Keratinocyte (primary cell): ENCODE results near the gene NBEA. TPM values are rescaled to one million over a fixed set of nuclear protein-coding genes. Genes with fewer than 3 reads are reported as not detected.

Experiments
- DNase-seq: peaks from one replicate; pipeline ENCODE4 v3.0.0-alpha.2; 2011; ENCODE audit warnings: low read depth, missing footprints, low spot score
- FAIRE-seq: peaks from 2 replicates; lab custom pipeline; 2011; peaks lifted over from hg19 to GRCh38; lab: Jason Lieb, UNC
- H2AFZ ChIP-seq: 2 replicates; pipeline ENCODE4 v1.6.0; 2012; ENCODE audit warnings: low read length, control low read depth, inconsistent platforms; ENCODE audit not compliant: control insufficient read depth
- H3K27ac ChIP-seq: 2 replicates; pipeline ENCODE4 v1.5.1; 2011; ENCODE audit warnings: low read length; ENCODE audit not compliant: control insufficient read depth, insufficient read depth
- H3K27me3 ChIP-seq: 3 replicates; pipeline ENCODE4 v1.6.0; 2011; ENCODE audit warnings: low read length; ENCODE audit not compliant: control insufficient read depth, insufficient read depth; ENCODE audit errors: extremely low read depth
- H3K36me3 ChIP-seq, 2 experiments: 2 replicates in 1 of 2; 3 replicates in 1 of 2; pipeline ENCODE4 v1.5.1; 2011; ENCODE audit warnings: low read length in 2 of 2, mild to moderate bottlenecking in 1 of 2; ENCODE audit not compliant: control insufficient read depth in 2 of 2, insufficient read depth in 2 of 2; ENCODE audit errors: extremely low read depth in 1 of 2
- H3K4me1 ChIP-seq: 3 replicates; pipeline ENCODE4 v1.5.1; 2011; ENCODE audit warnings: low read length; ENCODE audit not compliant: control insufficient read depth, insufficient read depth; ENCODE audit errors: extremely low read depth
- H3K4me2 ChIP-seq: 3 replicates; pipeline ENCODE4 v1.6.0; 2011; ENCODE audit warnings: low read depth, low read length; ENCODE audit not compliant: control insufficient read depth, insufficient read depth; ENCODE audit errors: extremely low read depth
- H3K4me3 ChIP-seq, 3 experiments: fragments of 200-600 bp in 1 of 3; sonication (generic) in 1 of 3; 2 replicates in 2 of 3; 3 replicates in 1 of 3; pipeline ENCODE4 v1.5.1; 2011 to 2016; ENCODE audit warnings: low read length in 3 of 3, mild to moderate bottlenecking in 3 of 3, control low read depth in 2 of 3, inconsistent platforms in 1 of 3, low read depth in 1 of 3, mixed read lengths in 1 of 3, mixed run types in 1 of 3, moderate library complexity in 1 of 3; ENCODE audit not compliant: control insufficient read depth in 2 of 3, insufficient read depth in 2 of 3; ENCODE audit errors: extremely low read depth in 1 of 3
- H3K79me2 ChIP-seq: 2 replicates; pipeline ENCODE4 v1.6.0; 2012; ENCODE audit warnings: low read length; ENCODE audit not compliant: control insufficient read depth, insufficient read depth
- H3K9ac ChIP-seq: 3 replicates; pipeline ENCODE4 v1.6.0; 2011; ENCODE audit warnings: low read length; ENCODE audit not compliant: control insufficient read depth, insufficient read depth; ENCODE audit errors: extremely low read depth
- H3K9me1 ChIP-seq: 3 replicates; pipeline ENCODE4 v1.6.0; 2011; ENCODE audit warnings: low read length; ENCODE audit not compliant: control insufficient read depth, insufficient read depth; ENCODE audit errors: extremely low read depth
- H3K9me3 ChIP-seq: 2 replicates; pipeline ENCODE4 v1.5.1; 2012; ENCODE audit warnings: low read depth, low read length; ENCODE audit not compliant: control insufficient read depth
- H4K20me1 ChIP-seq: 3 replicates; pipeline ENCODE4 v1.6.0; 2011; ENCODE audit warnings: low read length; ENCODE audit not compliant: control insufficient read depth, insufficient read depth; ENCODE audit errors: extremely low read depth
- EZH2 ChIP-seq: IDR thresholded peaks from one replicate; pipeline ENCODE4 v1.6.1; 2012; ENCODE audit warnings: inconsistent platforms, mild to moderate bottlenecking, low read length, moderate library complexity
- dilution Hi-C: fragments of 300-500 bp; cut with MboI; formaldehyde crosslinking; loops from one replicate; pipeline ENCODE4 v1.7.0; 2020; ENCODE audit warnings: low sequenced_read_pairs; ENCODE audit not compliant: extremely low pct_ligation_motif_present
- polyA plus RNA-seq, 5 experiments: library from polyadenylated mRNA; depleted of rRNA in 3 of 5; stranded (reverse) in 3 of 5; stranded (forward) in 1 of 5; unstranded in 1 of 5; fragments of >200 nt; gene quantifications; 1 replicate in 1 of 5; 2 replicates in 3 of 5; 3 replicates in 1 of 5; pipeline versions ENCODE4 v1.2.1 to v1.2.3, GENCODE V29; 2011 to 2012; ENCODE audit warnings: missing spikeins in 2 of 5, low read depth in 1 of 5, low replicate concordance in 1 of 5
- TF ChIP-seq, protein P1 (sequence below), 3 experiments: IDR thresholded peaks in 1 of 3; conservative IDR thresholded peaks in 1 of 3; optimal IDR thresholded peaks in 1 of 3; 2 replicates in 2 of 3; 3 replicates in 1 of 3; pipeline versions ENCODE3 to v1.5.1; 2011; ENCODE audit warnings: low read length in 3 of 3, mild to moderate bottlenecking in 3 of 3, moderate library complexity in 2 of 3, control low read depth in 1 of 3, inconsistent platforms in 1 of 3; ENCODE audit not compliant: insufficient read depth in 2 of 3; ENCODE audit errors: extremely low read depth in 1 of 3

NBEA gene
- polyA plus RNA-seq, 1 donor (not counting 4 experiments of a cell fraction or from before 2014, with no cell fraction given), result 0.05 TPM

DNA sequence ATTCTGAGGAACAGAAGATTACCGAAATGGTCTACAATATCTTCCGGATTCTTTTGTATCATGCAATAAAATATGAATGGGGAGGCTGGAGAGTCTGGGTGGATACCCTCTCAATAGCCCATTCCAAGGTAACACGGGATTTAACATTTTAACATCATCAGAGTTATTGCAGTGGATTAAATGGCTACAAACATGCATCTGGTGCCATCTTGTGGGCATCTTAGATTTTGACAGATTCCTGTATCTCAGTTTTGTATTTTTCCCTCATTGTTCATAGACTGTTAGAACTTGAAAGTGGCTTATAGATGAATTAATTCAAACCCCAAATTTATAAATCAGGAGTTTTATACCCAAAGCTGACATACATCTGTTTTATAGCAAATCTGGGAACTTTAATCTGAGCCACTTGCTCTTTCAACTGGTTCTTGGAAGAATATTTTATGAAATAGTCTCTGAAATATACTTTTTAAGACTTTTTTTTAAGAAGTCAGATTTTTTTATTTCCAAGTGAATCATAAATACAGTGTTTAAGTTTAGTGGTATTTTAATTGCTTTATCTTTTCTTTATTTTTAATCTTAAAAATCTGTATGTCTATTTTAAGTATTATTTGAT, 215.2 kb downstream of the NBEA start:
- DNase-seq (no peak), FAIRE-seq (peak; percentile 56)
- Histone ChIP-seq H2AFZ (no peak overlapping the region), H3K9me3 (no peaks in the 10 kb centered on the region), H4K20me1 (no peaks in the 10 kb centered on the region), H3K4me2 (no peak overlapping the region), H3K4me3 (no peak overlapping the region), H3K79me2 (no peaks in the 10 kb centered on the region), H3K9me1 (no peaks in the 10 kb centered on the region), H3K27ac (no peak overlapping the region), H3K4me1 (no peaks in the 10 kb centered on the region), H3K36me3 (no peaks in the 10 kb centered on the region), H3K27me3 (no peaks in the 10 kb centered on the region), H3K9ac (no peak overlapping the region)
- TF ChIP-seq, protein P1, sequence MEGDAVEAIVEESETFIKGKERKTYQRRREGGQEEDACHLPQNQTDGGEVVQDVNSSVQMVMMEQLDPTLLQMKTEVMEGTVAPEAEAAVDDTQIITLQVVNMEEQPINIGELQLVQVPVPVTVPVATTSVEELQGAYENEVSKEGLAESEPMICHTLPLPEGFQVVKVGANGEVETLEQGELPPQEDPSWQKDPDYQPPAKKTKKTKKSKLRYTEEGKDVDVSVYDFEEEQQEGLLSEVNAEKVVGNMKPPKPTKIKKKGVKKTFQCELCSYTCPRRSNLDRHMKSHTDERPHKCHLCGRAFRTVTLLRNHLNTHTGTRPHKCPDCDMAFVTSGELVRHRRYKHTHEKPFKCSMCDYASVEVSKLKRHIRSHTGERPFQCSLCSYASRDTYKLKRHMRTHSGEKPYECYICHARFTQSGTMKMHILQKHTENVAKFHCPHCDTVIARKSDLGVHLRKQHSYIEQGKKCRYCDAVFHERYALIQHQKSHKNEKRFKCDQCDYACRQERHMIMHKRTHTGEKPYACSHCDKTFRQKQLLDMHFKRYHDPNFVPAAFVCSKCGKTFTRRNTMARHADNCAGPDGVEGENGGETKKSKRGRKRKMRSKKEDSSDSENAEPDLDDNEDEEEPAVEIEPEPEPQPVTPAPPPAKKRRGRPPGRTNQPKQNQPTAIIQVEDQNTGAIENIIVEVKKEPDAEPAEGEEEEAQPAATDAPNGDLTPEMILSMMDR (optimal IDR thresholded peaks at IDR 0.05 in 1 of 3, IDR thresholded peaks at IDR 0.05 in 1 of 3, conservative IDR thresholded peaks at IDR 0.05 in 1 of 3; ENCODE audit: extremely low read depth in 1 of 3, insufficient read depth in 2 of 3, low read length in 3 of 3), result peak; percentile 6 to 68 (median 51)
- TF ChIP-seq EZH2, result no peak
- dilution Hi-C loops, result no loop called here

DNA sequence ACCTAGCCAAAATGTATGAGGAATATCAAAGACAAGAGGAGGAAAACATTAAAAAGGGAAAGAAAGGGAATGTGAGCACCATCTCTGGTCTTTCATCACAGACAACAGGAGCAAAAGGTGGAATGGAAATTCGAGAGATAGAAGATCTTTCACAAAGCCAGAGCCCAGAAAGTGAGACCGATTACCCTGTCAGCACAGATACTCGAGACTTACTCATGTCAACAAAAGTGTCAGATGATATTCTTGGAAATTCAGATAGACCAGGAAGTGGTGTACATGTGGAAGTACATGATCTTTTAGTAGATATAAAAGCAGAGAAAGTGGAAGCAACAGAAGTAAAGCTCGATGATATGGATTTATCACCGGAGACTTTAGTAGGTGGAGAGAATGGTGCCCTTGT, 217.0 kb downstream of the NBEA start:
- no peak for TF ChIP-seq EZH2
- TF ChIP-seq, protein P1 (optimal IDR thresholded peaks at IDR 0.05 in 1 of 3, IDR thresholded peaks at IDR 0.05 in 1 of 3, conservative IDR thresholded peaks at IDR 0.05 in 1 of 3; ENCODE audit: extremely low read depth in 1 of 3, insufficient read depth in 2 of 3, low read length in 3 of 3), result no peak
- DNase-seq (no peak), FAIRE-seq (no peak)
- Histone ChIP-seq H3K27me3 (no peaks in the 10 kb centered on the region), H3K4me3 (no peak overlapping the region), H4K20me1 (no peaks in the 10 kb centered on the region), H3K27ac (no peak overlapping the region), H3K36me3 (no peaks in the 10 kb centered on the region), H3K9me1 (no peaks in the 10 kb centered on the region), H3K9ac (no peak overlapping the region), H3K4me1 (no peaks in the 10 kb centered on the region), H3K9me3 (no peaks in the 10 kb centered on the region), H2AFZ (no peak overlapping the region), H3K4me2 (no peak overlapping the region), H3K79me2 (no peaks in the 10 kb centered on the region)
- dilution Hi-C loops, result no loop called here
